ENCODE data around the gene PPP2R5D.

Gene PPP2R5D

DNA sequence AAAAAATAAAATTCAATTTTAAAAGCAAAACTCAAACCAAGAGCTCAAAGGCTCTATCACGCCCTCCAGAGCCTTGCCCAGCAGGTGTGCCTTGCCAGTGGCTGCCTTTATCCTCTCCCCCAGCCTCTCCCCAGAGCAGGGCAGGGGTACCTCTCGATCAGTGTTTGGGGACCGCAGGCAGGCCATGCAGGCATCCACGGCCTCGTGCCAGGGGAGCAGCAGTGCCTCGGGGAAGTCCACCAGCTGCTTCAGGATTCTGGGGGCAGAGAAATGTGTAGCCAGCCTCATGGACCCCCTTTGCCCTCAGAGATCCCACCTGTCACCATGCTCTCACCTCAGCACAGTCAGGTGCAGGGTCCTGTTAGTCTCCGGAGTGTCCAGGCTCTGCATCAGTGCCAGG lies 63.6 kb downstream of the PPP2R5D start:
- TF ChIP-seq SIN3A (IDR thresholded peaks at IDR 0.05; ENCODE audit: borderline replicate concordance, insufficient read depth, low read length), result no peak
- no peak for TF ChIP-seq TAF1 (IDR thresholded peaks at IDR 0.05; ENCODE audit: borderline replicate concordance, insufficient read depth, low read length)
- TF ChIP-seq FOXP2 (optimal IDR thresholded peaks at IDR 0.05; ENCODE audit: borderline replicate concordance, extremely low read depth, extremely low read length, insufficient read depth), result no peak
- no peak for TF ChIP-seq POLR2AphosphoS5 (IDR thresholded peaks at IDR 0.05; ENCODE audit: low read depth, low read length)

DNA sequence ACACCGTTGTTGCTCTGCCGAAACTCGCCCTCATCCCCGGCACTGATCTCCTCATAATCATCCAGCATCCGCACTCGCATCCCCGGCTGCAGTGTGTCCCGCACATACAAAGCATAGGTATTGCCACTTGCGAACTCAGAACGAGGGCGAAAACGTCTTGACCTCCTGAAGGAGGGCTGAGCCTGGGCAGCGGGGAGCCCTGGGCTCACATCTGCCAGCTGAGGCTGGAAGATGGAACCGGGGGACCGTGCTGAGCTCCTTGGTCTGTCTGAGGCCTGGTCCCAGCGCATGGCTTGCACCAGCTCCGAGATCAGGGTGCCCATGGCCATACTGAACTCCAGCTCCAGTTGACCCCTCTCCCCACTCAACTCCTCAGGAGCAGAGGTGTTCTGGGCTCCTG lies 66.6 kb downstream of the PPP2R5D start:
- TF ChIP-seq FOXP2 (optimal IDR thresholded peaks at IDR 0.05; ENCODE audit: borderline replicate concordance, extremely low read depth, extremely low read length, insufficient read depth) (no peak), SIN3A (IDR thresholded peaks at IDR 0.05; ENCODE audit: borderline replicate concordance, insufficient read depth, low read length) (no peak), POLR2AphosphoS5 (IDR thresholded peaks at IDR 0.05; ENCODE audit: low read depth, low read length) (no peak), TAF1 (IDR thresholded peaks at IDR 0.05; ENCODE audit: borderline replicate concordance, insufficient read depth, low read length) (no peak)
- TF ChIP-seq, protein P1, sequence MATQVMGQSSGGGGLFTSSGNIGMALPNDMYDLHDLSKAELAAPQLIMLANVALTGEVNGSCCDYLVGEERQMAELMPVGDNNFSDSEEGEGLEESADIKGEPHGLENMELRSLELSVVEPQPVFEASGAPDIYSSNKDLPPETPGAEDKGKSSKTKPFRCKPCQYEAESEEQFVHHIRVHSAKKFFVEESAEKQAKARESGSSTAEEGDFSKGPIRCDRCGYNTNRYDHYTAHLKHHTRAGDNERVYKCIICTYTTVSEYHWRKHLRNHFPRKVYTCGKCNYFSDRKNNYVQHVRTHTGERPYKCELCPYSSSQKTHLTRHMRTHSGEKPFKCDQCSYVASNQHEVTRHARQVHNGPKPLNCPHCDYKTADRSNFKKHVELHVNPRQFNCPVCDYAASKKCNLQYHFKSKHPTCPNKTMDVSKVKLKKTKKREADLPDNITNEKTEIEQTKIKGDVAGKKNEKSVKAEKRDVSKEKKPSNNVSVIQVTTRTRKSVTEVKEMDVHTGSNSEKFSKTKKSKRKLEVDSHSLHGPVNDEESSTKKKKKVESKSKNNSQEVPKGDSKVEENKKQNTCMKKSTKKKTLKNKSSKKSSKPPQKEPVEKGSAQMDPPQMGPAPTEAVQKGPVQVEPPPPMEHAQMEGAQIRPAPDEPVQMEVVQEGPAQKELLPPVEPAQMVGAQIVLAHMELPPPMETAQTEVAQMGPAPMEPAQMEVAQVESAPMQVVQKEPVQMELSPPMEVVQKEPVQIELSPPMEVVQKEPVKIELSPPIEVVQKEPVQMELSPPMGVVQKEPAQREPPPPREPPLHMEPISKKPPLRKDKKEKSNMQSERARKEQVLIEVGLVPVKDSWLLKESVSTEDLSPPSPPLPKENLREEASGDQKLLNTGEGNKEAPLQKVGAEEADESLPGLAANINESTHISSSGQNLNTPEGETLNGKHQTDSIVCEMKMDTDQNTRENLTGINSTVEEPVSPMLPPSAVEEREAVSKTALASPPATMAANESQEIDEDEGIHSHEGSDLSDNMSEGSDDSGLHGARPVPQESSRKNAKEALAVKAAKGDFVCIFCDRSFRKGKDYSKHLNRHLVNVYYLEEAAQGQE (IDR thresholded peaks at IDR 0.05; ENCODE audit: insufficient read depth in 1 of 2, low read depth in 2 of 2, low read length in 2 of 2), result no peak

DNA sequence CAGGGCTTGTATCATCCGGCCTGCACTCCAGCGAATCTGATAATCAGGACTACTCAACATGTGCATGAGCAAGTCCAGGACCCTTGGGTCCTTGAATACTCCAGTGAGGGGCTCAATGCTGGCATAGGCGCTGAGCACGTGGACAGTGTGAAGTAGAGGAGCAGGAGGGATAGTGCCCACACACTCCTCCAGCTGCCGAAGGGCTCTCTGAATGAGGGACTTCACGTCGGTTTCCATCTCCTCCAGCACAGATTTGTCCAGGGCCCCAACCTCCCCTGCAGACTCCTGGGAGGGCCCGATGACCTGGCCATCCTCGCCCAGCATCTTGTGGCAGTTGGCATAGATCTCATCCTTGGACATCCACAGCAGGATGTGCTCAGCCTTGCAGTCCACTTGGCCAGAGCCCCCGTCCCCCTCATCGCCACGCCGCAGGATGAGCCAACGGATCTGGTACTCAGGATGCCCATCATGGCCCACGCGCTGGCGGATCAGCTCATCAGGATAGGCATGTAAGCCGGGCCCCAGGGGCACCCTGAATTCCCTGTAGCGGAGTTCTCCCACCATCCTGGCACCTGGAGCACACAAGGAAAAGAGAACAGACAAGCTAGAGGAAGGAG lies 68.0 kb downstream of the PPP2R5D start:
- TF ChIP-seq FOXP2 (optimal IDR thresholded peaks at IDR 0.05; ENCODE audit: borderline replicate concordance, extremely low read depth, extremely low read length, insufficient read depth) (no peak), POLR2AphosphoS5 (IDR thresholded peaks at IDR 0.05; ENCODE audit: low read depth, low read length) (no peak), SIN3A (IDR thresholded peaks at IDR 0.05; ENCODE audit: borderline replicate concordance, insufficient read depth, low read length) (no peak), TAF1 (IDR thresholded peaks at IDR 0.05; ENCODE audit: borderline replicate concordance, insufficient read depth, low read length) (no peak)
- TF ChIP-seq, protein P1 (IDR thresholded peaks at IDR 0.05; ENCODE audit: insufficient read depth in 1 of 2, low read depth in 2 of 2, low read length in 2 of 2), result no peak

GRCh38 chr6:43052842-43053544 lies 68.6 kb downstream of the PPP2R5D start:
- TF ChIP-seq, protein P1 (IDR thresholded peaks at IDR 0.05; ENCODE audit: insufficient read depth in 1 of 2, low read depth in 2 of 2, low read length in 2 of 2), result no peak

DNA sequence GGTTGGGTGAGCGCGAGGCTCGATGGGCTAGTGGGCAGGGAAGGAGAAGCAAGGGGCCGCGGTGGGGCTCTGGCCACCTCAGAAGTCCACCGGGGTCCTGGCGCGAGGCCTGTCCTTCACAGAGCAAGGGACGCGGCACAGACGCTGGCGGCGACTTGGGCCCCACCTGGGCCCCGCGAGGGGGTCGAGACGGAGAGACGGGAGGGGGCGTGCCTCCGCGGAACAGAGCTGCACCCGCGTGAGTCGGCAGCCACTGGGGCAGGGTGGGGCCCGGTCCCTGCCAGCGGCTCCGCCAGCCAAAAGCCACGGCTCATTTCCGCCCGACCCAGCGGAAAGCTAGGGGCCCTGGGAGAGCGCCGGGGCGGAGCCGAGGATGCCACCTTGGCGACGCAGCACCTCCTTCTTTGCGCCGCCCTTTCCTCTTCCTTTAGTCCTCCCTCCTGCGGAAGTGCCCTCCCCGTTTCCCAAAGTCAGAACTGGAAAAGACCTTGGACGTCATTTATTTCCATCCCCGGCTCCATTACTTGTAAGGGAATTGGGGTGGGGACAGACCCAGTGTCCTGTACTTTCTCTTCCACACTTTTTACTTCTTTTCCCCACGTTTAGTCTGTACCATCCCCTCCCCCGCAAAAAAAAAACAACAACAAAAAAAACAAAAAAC lies 69.3 kb downstream of the PPP2R5D start, which contains the start of gene CUL7:
Gene CUL7, minus strand, starts transcription at position 307 of the 661 bp plus-strand sequence. CDS start 1,063 bp downstream, outside the sequence.
- TF ChIP-seq TAF1 (IDR thresholded peaks at IDR 0.05; ENCODE audit: borderline replicate concordance, insufficient read depth, low read length), result peak; percentile 76
- TF ChIP-seq POLR2AphosphoS5 (IDR thresholded peaks at IDR 0.05; ENCODE audit: low read depth, low read length), result peak; percentile 99
- TF ChIP-seq FOXP2 (optimal IDR thresholded peaks at IDR 0.05; ENCODE audit: borderline replicate concordance, extremely low read depth, extremely low read length, insufficient read depth), result no peak

Data from PFSK-1 (cell line).